Ovary (tissue), 9 donors: ENCODE data around the gene PKN3. TPM values are rescaled to one million over a fixed set of nuclear protein-coding genes. Genes with fewer than 3 reads are reported as not detected.

Source experiments
- DNase-seq, 5 donors: peaks; one replicate each; pipeline ENCODE4 v3.0.0-alpha.2; 2019 to 2020
- H3K27ac ChIP-seq, 2 donors: fragments of 200-600 bp; one replicate each; pipeline versions ENCODE4 v1.5.1 to v1.8.0; 2019 to 2022
- H3K27me3 ChIP-seq: fragments of 200-600 bp; one replicate; pipeline ENCODE4 v1.8.0; 2022
- H3K36me3 ChIP-seq: fragments of 200-600 bp; sonication (generic); one replicate; pipeline ENCODE4 v1.5.1; 2019
- H3K4me1 ChIP-seq: one replicate; pipeline ENCODE4 v1.8.1; 2013; ENCODE audit warnings: mild to moderate bottlenecking, moderate library complexity; ENCODE audit not compliant: insufficient read depth
- H3K4me3 ChIP-seq: fragments of 200-600 bp; sonication (generic); one replicate; pipeline ENCODE4 v1.5.1; 2017
- H3K9me3 ChIP-seq, 2 donors: fragments of 200-600 bp in 1 of 2; sonication (generic) in 1 of 2; one replicate each; pipeline versions ENCODE4 v1.5.1 to v1.8.1; 2013 to 2019; ENCODE audit warnings: mild to moderate bottlenecking in 1 of 2, moderate library complexity in 1 of 2
- EP300 ChIP-seq: sonication (generic); formaldehyde crosslinking; IDR thresholded peaks from one replicate; pipeline ENCODE4 v1.6.1; 2017; ENCODE audit warnings: antibody characterized with exemption
- POLR2A ChIP-seq: fragments of 450-650 bp; IDR thresholded peaks from one replicate; pipeline ENCODE4 v1.6.1; 2017; ENCODE audit warnings: antibody characterized with exemption, mild to moderate bottlenecking, moderate library complexity
- WGBS, 3 donors: extraction: QIAGEN DNeasy Blood & Tissue Kit in 1 of 3; methylation state at CpG; one replicate each; pipeline versions ENCODE4 v1.1.5 to v1.1.7; 2013 to 2017; 5-methylcytosine and 5-hydroxymethylcytosine counted together
- intact Hi-C, 4 donors: fragments of 100-400 bp; cut with DNase I; formaldehyde crosslinking; loops; one replicate each; pipeline versions ENCODE4 v1.11.0 to v1.15.1; 2022 to 2023
- polyA plus RNA-seq, 2 donors: library from polyadenylated mRNA; stranded (reverse); fragments of 200-250 nt in 1 of 2; fragments of 350-450 nt in 1 of 2; fragmentation: Illumina TruSeq in 1 of 2; extraction: RNeasy Lipid Tissue Mini Kit (QIAGEN cat#74804) in 1 of 2; gene quantifications; one replicate each; pipeline ENCODE4 v1.2.3, GENCODE V29; 2013 to 2014
- total RNA-seq, 7 donors: library from RNA; depleted of rRNA in 2 of 7; stranded (reverse); fragments of >200 nt in 2 of 7; fragmentation: NEBNext Ultra II Directional in 3 of 7; extraction: Animal tissue kit (Norgen Biotek cat#: 25700) in 3 of 7; gene quantifications; one replicate each; pipeline versions ENCODE4 v1.1.0 to v1.2.4, GENCODE V29; 2016 to 2023
- TF ChIP-seq, protein P1 (sequence below), 3 donors: fragments of 450-650 bp in 2 of 3; fragments of 200-600 bp in 1 of 3; IDR thresholded peaks; one replicate each; pipeline versions ENCODE4 v1.5.1 to v1.8.0; 2016 to 2022; ENCODE audit warnings: antibody characterized with exemption in 3 of 3, mild to moderate bottlenecking in 1 of 3
- donor health status: DM: no; HTN: no; CAD: no; lungs with moderate emphysema.
- donor health status: DM: no; HTN: no; CAD: no.
- donor health status: Bipolar disorder and iron deficiency.
- donor health status: DM: yes; HTN: yes; CAD: no.
- donor health status: DM: no; HTN: no; CAD: no.
- donor health status: DM: yes; HTN: yes; CAD: no.

Gene PKN3
- total and polyA plus RNA-seq, 9 donors, result 1.3 to 7.6 (median 4.2) TPM

DNA sequence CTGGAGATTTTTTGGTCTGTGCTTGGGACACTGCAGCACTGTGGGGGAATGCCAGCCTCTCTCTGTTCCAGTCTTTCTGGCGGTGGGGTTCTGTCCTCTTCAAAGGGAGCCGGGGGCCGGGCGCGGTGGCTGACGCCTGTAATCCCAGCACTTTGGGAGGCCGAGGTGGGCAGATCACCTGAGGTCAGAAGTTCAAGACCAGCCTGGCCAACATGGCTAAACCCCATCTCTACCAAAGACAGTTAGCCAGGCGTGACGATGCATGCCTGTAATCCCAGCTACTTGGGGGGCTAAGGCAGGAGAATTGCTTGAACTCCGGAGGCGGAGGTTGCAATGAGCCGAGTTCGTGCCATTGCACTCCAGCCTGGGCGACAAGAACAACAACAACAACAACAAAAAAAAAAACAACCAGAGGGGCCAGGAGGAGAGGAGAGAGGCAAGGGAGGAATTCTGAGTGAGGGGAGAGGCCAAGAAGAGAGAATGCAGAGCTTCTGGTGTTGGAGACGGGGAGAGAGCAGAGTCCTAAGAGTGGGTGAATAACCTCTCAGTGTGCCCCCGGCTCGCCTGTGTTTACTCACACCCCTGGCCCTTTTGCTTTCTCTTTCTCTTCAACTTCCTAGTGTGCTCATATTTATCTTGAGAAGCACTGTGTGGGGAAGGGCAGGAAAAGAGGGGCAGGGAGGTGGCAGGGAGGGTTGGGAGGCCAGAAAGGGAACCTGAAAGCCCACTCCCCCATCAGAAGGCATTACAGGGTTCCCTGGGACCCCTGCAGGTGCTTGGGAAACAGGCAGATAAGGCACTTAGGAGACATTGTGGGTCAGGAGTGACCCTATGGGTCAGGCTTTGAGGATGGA lies 16.4 kb upstream of the PKN3 start:
- 74 to 85% (median 84%) methylated on average over 17 of the region's 17 CpGs for WGBS, 3 donors
- TF ChIP-seq, protein P1, sequence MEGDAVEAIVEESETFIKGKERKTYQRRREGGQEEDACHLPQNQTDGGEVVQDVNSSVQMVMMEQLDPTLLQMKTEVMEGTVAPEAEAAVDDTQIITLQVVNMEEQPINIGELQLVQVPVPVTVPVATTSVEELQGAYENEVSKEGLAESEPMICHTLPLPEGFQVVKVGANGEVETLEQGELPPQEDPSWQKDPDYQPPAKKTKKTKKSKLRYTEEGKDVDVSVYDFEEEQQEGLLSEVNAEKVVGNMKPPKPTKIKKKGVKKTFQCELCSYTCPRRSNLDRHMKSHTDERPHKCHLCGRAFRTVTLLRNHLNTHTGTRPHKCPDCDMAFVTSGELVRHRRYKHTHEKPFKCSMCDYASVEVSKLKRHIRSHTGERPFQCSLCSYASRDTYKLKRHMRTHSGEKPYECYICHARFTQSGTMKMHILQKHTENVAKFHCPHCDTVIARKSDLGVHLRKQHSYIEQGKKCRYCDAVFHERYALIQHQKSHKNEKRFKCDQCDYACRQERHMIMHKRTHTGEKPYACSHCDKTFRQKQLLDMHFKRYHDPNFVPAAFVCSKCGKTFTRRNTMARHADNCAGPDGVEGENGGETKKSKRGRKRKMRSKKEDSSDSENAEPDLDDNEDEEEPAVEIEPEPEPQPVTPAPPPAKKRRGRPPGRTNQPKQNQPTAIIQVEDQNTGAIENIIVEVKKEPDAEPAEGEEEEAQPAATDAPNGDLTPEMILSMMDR (IDR thresholded peaks at IDR 0.05), result no peak
- TF ChIP-seq POLR2A (no peak), EP300 (no peak)
- intact Hi-C loops, result no loop called here
- peak in 1 of 5 donors; percentile 20 for DNase-seq
- H3K27ac ChIP-seq, result no peak overlapping the region
- H3K27me3 ChIP-seq, result no peaks in the 10 kb centered on the region
- H3K4me3 ChIP-seq, result no peak overlapping the region
- peaks cover 7% of the 10 kb centered on the region for H3K4me1 ChIP-seq
- H3K9me3 ChIP-seq, result no peaks in the 10 kb centered on the region
- H3K36me3 ChIP-seq, result no peaks in the 10 kb centered on the region

DNA sequence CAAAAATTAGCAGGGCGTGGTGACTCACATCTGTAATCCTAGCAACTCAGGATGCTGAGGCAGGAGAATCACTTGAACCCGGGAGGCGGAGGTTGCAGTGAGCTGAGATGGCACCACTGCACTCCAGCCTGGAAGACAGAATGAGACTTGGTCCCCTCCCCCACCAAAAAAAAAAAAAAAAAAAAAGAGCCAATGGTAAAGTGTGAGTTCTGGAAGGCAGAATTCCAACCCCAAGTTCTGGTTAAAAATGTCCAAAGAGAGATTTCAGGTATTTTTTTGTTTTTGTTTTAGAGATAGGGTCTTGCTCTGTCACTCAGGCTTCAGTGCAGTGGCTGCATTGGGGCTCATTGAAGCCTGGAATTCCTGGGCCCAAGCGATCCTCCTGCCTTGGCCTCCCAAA lies 14.8 kb upstream of the PKN3 start:
- peaks cover 9% of the 10 kb centered on the region for H3K4me1 ChIP-seq
- H3K4me3 ChIP-seq, result no peak overlapping the region
- DNase-seq, result peak in 1 of 5 donors; percentile 8
- H3K36me3 ChIP-seq, result no peaks in the 10 kb centered on the region
- no peak overlapping the region for H3K27ac ChIP-seq
- intact Hi-C loops, result no loop called here
- H3K9me3 ChIP-seq, result no peaks in the 10 kb centered on the region
- WGBS, 3 donors, result 93 to 95% (median 95%) methylated on average over 4 of the region's 4 CpGs
- H3K27me3 ChIP-seq, result no peaks in the 10 kb centered on the region
- TF ChIP-seq, protein P1 (IDR thresholded peaks at IDR 0.05), result no peak
- no peak for TF ChIP-seq POLR2A
- TF ChIP-seq EP300, result no peak

DNA sequence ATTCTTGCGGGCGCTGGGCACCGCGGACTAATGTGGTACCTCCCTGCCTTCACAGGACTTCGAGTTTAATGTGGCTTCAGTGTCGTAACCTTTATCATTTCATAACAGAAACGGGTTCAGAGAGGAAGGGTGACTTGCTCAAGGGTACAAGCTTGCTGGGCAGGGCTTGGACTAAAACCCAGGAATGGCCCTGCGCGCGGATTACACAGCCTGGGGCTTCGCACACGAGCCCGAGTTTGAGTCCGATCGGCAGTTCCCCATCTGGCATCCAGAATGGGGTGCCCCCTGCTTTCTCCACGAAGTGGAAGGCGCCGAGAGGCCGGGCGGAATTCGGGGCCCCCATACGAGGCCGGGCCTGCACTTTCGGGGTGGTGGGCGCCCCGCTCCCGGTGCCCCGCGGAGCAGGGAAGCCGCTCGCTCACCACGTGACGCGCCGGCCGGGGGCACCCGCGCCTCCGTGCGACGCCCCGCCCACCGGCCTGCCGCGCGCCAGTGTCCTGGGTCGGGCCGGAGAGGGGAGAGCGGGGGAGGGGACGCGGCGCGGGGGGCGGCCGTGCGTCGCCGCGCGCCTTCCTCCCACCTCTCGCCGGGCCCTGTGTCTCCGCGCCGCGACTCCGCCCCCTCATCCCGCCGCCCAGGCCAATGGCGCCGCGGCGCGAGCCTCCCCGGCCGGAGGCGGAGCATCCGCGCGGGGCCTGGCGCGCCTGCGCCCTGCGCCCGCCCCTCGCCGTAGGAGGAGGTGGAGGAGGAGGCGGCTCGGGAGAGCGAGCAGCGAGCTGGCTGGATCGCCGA lies 13.6 kb upstream of the PKN3 start, which contains the start of gene SET:
TSS of gene SET (plus strand) at position 722 of the 792 bp plus-strand sequence. CDS start 361 bp downstream, outside the sequence.
- Histone ChIP-seq H3K4me1 (peaks cover 6% of the 10 kb centered on the region), H3K27ac (peak within 1 kb of the TSS; percentile 97 to 100), H3K27me3 (no peaks in the 10 kb centered on the region), H3K36me3 (no peaks in the 10 kb centered on the region), H3K9me3 (no peaks in the 10 kb centered on the region), H3K4me3 (peak within 1 kb of the TSS; percentile 83)
- 2 to 8% (median 6%) methylated on average over 27 to 93 of the region's 93 CpGs for WGBS, 3 donors
- DNase-seq, result peak; percentile 95 to 97 (median 96)
- TF ChIP-seq POLR2A, result peak; percentile 94
- TF ChIP-seq, protein P1 (IDR thresholded peaks at IDR 0.05), result no peak
- TF ChIP-seq EP300, result no peak
- intact Hi-C loops, result loop anchor here in 1 of 4 donors (2.0 kb wide), 1 partner anchor 136 kb away; the partner anchor contains the start of gene SPTAN1

DNA sequence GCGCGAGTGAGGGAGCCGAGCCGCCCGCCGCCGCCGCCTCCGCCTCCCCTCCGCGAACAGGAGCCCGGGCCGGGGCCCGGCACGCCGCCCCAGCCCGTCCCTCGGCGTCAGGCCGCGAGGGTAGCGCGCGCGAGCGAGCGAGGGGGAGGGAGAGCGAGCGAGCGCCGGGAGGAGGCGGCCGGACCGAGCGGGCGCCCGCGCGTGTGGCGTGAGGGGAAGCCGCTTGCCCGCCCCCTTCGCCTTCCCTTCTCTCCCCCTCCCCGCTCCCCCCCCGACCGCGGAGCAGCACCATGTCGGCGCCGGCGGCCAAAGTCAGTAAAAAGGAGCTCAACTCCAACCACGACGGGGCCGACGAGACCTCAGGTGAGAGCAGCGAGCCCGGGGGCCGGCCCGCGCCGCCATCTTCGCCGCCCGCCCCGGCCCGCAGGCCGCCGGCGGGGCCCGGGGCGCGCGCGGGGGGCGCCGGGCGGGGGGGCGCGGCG lies 13.0 kb upstream of the PKN3 start:
- DNase-seq, result peak in 4 of 5 donors; percentile 60 to 79 (median 70)
- WGBS, 3 donors, result 0 to 1% methylated on average over 39 to 80 of the region's 80 CpGs; no CpG with 5 or more reads in 1 of the 3 donors

More for the DNA sequence above, 13.0 kb upstream of the PKN3 start:
- H3K4me3 ChIP-seq, result peak overlapping the region; percentile 83
- H3K9me3 ChIP-seq, result no peaks in the 10 kb centered on the region
- no peaks in the 10 kb centered on the region for H3K36me3 ChIP-seq
- intact Hi-C loops, result loop anchor here in 1 of 4 donors (2.0 kb wide), 1 partner anchor 137 kb away; the partner anchor contains the start of gene SPTAN1
- H3K4me1 ChIP-seq, result peaks cover 6% of the 10 kb centered on the region
- no peak for TF ChIP-seq POLR2A
- TF ChIP-seq, protein P1 (IDR thresholded peaks at IDR 0.05), result no peak
- no peak for TF ChIP-seq EP300
- peak overlapping the region; percentile 97 to 100 for H3K27ac ChIP-seq
- H3K27me3 ChIP-seq, result no peaks in the 10 kb centered on the region
